WTC11 (cell line): ENCODE measurements around the gene DOCK7. TPM values are rescaled to one million over a fixed set of nuclear protein-coding genes. Genes with fewer than 3 reads are reported as not detected.

Source experiments
- ATAC-seq: fragments of 200-7000 bp; cut with Tn5 transposase; 2 replicates; pipeline ENCODE4 v1.10.0; 2021; ENCODE audit warnings: mild to moderate bottlenecking, moderate library complexity
- CTCF ChIA-PET: fragments of 300-600 bp; sonication (Branson Sonifier 250); formaldehyde crosslinking; loops from one replicate; lab custom pipeline; 2021; ENCODE audit warnings: antibody characterized with exemption; lab: Charles Lee
- POLR2A ChIA-PET: fragments of 350-600 bp; sonication (Branson Sonifier 250); formaldehyde crosslinking; loops from one replicate; lab custom pipeline; 2021; ENCODE audit warnings: antibody characterized with exemption; lab: Charles Lee
- DNase-seq: peaks from one replicate; pipeline ENCODE4 v3.0.0; 2021; ENCODE audit warnings: low spot score
- H3K27ac Mint-ChIP-seq: 2 replicates; pipeline ENCODE4 v1.8.0; 2021; ENCODE audit warnings: mixed read lengths
- H3K27me3 Mint-ChIP-seq: 2 replicates; pipeline ENCODE4 v1.8.0; 2021; ENCODE audit warnings: low read depth, mild to moderate bottlenecking, moderate library complexity, mixed read lengths
- H3K36me3 Mint-ChIP-seq: 2 replicates; pipeline ENCODE4 v1.8.0; 2021; ENCODE audit warnings: mixed read lengths
- H3K4me1 Mint-ChIP-seq: 2 replicates; pipeline ENCODE4 v1.8.0; 2022; ENCODE audit warnings: mixed read lengths
- H3K4me3 Mint-ChIP-seq: 2 replicates; pipeline ENCODE4 v1.8.0; 2021; ENCODE audit warnings: mild to moderate bottlenecking, moderate library complexity, mixed read lengths
- H3K9me3 Mint-ChIP-seq: 2 replicates; pipeline ENCODE4 v1.8.0; 2021; ENCODE audit warnings: mixed read lengths
- ATF1 ChIP-seq: sonication (generic); formaldehyde crosslinking; IDR thresholded peaks from 2 replicates; pipeline ENCODE4 v1.8.1; 2023; ENCODE audit warnings: mild to moderate bottlenecking, moderate library complexity, missing genetic modification reagents
- ATF6 ChIP-seq: sonication (generic); formaldehyde crosslinking; IDR thresholded peaks from 2 replicates; pipeline ENCODE4 v1.8.1; 2023; ENCODE audit warnings: mild to moderate bottlenecking, missing genetic modification reagents
- CREM ChIP-seq: sonication (generic); formaldehyde crosslinking; IDR thresholded peaks from 2 replicates; pipeline ENCODE4 v1.8.1; 2022; ENCODE audit warnings: mild to moderate bottlenecking, missing genetic modification reagents, moderate library complexity
- GABPB1 ChIP-seq: sonication (generic); formaldehyde crosslinking; IDR thresholded peaks from 2 replicates; pipeline ENCODE4 v1.8.1; 2023; ENCODE audit warnings: mild to moderate bottlenecking, missing genetic modification reagents
- JAZF1 ChIP-seq: fragments of 250-450 bp; sonication (Bioruptor Pico); IDR thresholded peaks from 2 replicates; pipeline ENCODE4 v1.9.0; 2021; ENCODE audit warnings: moderate library complexity, mild to moderate bottlenecking, inconsistent platforms
- JUN ChIP-seq: sonication (generic); formaldehyde crosslinking; IDR thresholded peaks from 2 replicates; pipeline ENCODE4 v1.8.0; 2023; ENCODE audit warnings: mild to moderate bottlenecking, missing genetic modification reagents
- NFATC4 ChIP-seq: fragments of 250-450 bp; sonication (Bioruptor Pico); IDR thresholded peaks from 2 replicates; pipeline ENCODE4 v1.9.0; 2021; ENCODE audit warnings: mild to moderate bottlenecking
- NR1H2 ChIP-seq: sonication (generic); formaldehyde crosslinking; IDR thresholded peaks from 2 replicates; pipeline ENCODE4 v1.9.0; 2021; ENCODE audit warnings: mild to moderate bottlenecking, moderate library complexity, missing genetic modification reagents
- NR3C1 ChIP-seq: sonication (generic); formaldehyde crosslinking; conservative IDR thresholded peaks from 2 replicates; pipeline ENCODE4 v1.8.1; 2023; ENCODE audit warnings: low read depth, mild to moderate bottlenecking, missing genetic modification reagents
- OVOL2 ChIP-seq: fragments of 250-450 bp; sonication (Bioruptor Pico); IDR thresholded peaks from 2 replicates; pipeline ENCODE4 v1.9.0; 2021; ENCODE audit warnings: mild to moderate bottlenecking, borderline replicate concordance
- PRRX2 ChIP-seq: fragments of 250-450 bp; sonication (Bioruptor Pico); IDR thresholded peaks from 2 replicates; pipeline ENCODE4 v1.8.0; 2021; ENCODE audit warnings: mild to moderate bottlenecking
- SOX15 ChIP-seq: fragments of 250-450 bp; sonication (Bioruptor Pico); IDR thresholded peaks from 2 replicates; pipeline ENCODE4 v1.9.0; 2021; ENCODE audit warnings: mild to moderate bottlenecking
- ZNF423 ChIP-seq: fragments of 250-450 bp; sonication (Bioruptor Pico); IDR thresholded peaks from 2 replicates; pipeline ENCODE4 v2.1.2; 2022; ENCODE audit warnings: mild to moderate bottlenecking, moderate library complexity
- ZNF671 ChIP-seq: fragments of 250-450 bp; sonication (Bioruptor Pico); IDR thresholded peaks from 2 replicates; pipeline ENCODE4 v1.8.0; 2021; ENCODE audit warnings: mild to moderate bottlenecking
- total RNA-seq: library from RNA; stranded (reverse); gene quantifications from 3 replicates; pipeline ENCODE4 v1.2.3, GENCODE V29; 2021
- TF ChIP-seq, protein P1 (sequence below): sonication (generic); formaldehyde crosslinking; IDR thresholded peaks from 2 replicates; pipeline ENCODE4 v1.8.1; 2022; ENCODE audit warnings: mild to moderate bottlenecking, missing genetic modification reagents, moderate library complexity, borderline replicate concordance
- TF ChIP-seq, protein P2 (sequence below): sonication (generic); formaldehyde crosslinking; IDR thresholded peaks from 2 replicates; pipeline ENCODE4 v1.8.0; 2022; ENCODE audit warnings: mild to moderate bottlenecking, missing genetic modification reagents
- TF ChIP-seq, protein P3 (sequence below): sonication (generic); formaldehyde crosslinking; IDR thresholded peaks from 2 replicates; pipeline ENCODE4 v1.8.0; 2023; ENCODE audit warnings: mild to moderate bottlenecking, missing genetic modification reagents

Gene DOCK7
- total RNA-seq, 1 experiment from 2014 or later = 34.2 TPM

DNA sequence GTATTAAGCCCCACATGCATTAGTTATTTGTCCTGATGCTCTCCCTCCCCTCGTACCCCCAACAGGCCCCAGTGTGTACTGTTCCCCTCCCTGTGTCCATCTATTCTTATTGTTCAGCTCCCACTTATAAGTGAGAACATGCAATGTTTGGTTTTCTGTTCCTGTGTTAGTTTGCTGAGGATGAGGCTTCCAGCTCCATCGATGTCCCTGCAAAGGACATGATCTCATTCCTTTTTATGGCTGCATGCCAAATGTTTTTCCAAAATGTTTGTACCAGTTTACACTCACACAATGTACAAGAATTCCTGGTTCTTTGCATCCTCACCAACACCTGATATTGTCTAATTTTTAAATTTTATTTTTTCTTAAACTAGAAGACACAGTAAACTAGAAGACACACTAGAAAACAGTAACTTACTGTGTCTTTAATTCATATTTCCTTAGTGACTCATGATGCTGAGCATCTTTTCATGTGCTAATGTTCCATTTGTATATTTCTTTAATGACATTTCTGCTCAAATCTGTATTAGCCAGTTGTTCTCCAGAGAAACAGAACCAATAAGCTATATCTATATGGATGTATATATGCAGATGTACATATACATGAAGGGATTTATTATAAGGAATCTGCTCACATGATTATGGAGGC, 270.7 kb downstream of the DOCK7 start (continued):
- no peak for TF ChIP-seq ATF6 (CRISPR knock-in tag)
- no peak for TF ChIP-seq NR1H2 (CRISPR knock-in tag)
- TF ChIP-seq NFATC4 (CRISPR knock-in tag) = no peak
- no peak for TF ChIP-seq SOX15 (CRISPR knock-in tag)
- no peak for TF ChIP-seq OVOL2 (CRISPR knock-in tag)
- no peak for TF ChIP-seq PRRX2 (CRISPR knock-in tag)
- TF ChIP-seq ZNF423 = no peak
- no peak for TF ChIP-seq JUN (CRISPR knock-in tag)
- TF ChIP-seq, protein P1, sequence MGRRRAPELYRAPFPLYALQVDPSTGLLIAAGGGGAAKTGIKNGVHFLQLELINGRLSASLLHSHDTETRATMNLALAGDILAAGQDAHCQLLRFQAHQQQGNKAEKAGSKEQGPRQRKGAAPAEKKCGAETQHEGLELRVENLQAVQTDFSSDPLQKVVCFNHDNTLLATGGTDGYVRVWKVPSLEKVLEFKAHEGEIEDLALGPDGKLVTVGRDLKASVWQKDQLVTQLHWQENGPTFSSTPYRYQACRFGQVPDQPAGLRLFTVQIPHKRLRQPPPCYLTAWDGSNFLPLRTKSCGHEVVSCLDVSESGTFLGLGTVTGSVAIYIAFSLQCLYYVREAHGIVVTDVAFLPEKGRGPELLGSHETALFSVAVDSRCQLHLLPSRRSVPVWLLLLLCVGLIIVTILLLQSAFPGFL (CRISPR knock-in tag) = no peak
- no peak for TF ChIP-seq CREM (CRISPR knock-in tag)
- no peak for TF ChIP-seq ATF1
- no peak for TF ChIP-seq JAZF1 (CRISPR knock-in tag)
- TF ChIP-seq, protein P2, sequence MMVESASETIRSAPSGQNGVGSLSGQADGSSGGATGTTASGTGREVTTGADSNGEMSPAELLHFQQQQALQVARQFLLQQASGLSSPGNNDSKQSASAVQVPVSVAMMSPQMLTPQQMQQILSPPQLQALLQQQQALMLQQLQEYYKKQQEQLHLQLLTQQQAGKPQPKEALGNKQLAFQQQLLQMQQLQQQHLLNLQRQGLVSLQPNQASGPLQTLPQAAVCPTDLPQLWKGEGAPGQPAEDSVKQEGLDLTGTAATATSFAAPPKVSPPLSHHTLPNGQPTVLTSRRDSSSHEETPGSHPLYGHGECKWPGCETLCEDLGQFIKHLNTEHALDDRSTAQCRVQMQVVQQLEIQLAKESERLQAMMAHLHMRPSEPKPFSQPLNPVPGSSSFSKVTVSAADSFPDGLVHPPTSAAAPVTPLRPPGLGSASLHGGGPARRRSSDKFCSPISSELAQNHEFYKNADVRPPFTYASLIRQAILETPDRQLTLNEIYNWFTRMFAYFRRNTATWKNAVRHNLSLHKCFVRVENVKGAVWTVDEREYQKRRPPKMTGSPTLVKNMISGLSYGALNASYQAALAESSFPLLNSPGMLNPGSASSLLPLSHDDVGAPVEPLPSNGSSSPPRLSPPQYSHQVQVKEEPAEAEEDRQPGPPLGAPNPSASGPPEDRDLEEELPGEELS = no peak

DNA sequence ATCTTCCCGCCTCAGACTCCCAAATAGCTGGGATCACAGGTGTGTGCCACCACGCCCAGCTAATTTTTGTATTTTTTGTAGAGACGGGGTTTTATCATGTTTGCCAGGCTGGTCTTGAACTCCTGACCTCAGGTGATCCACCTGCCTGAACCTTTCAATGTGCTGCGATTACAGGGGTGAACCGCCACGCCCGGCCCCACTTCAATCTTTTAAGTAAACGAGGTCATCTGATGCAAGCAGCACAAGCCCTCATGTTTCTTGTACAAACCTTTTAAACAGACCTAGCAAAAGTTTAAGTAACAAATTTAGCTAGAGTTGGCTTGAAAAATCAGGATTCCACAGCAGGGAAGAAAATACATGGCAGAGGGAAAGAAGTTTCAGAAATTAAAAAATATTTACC, 272.5 kb downstream of the DOCK7 start:
- ATAC-seq = no peak
- no peaks in the 10 kb centered on the region for H3K9me3 Mint-ChIP-seq
- CTCF ChIA-PET = no interaction called here
- H3K27me3 Mint-ChIP-seq = no peaks in the 10 kb centered on the region
- peaks cover 4% of the 10 kb centered on the region; the same call in 1 of the 2 replicates for H3K4me1 Mint-ChIP-seq
- no peak overlapping the region for H3K4me3 Mint-ChIP-seq
- POLR2A ChIA-PET = no interaction called here
- no peak overlapping the region for H3K27ac Mint-ChIP-seq
- DNase-seq = no peak
- TF ChIP-seq GABPB1 (0 out of 2 replicates have a peak, but pooled peaks have one; percentile 35), ZNF671 (CRISPR knock-in tag) (no peak), NR3C1 (CRISPR knock-in tag) (no peak)
- TF ChIP-seq, protein P3, sequence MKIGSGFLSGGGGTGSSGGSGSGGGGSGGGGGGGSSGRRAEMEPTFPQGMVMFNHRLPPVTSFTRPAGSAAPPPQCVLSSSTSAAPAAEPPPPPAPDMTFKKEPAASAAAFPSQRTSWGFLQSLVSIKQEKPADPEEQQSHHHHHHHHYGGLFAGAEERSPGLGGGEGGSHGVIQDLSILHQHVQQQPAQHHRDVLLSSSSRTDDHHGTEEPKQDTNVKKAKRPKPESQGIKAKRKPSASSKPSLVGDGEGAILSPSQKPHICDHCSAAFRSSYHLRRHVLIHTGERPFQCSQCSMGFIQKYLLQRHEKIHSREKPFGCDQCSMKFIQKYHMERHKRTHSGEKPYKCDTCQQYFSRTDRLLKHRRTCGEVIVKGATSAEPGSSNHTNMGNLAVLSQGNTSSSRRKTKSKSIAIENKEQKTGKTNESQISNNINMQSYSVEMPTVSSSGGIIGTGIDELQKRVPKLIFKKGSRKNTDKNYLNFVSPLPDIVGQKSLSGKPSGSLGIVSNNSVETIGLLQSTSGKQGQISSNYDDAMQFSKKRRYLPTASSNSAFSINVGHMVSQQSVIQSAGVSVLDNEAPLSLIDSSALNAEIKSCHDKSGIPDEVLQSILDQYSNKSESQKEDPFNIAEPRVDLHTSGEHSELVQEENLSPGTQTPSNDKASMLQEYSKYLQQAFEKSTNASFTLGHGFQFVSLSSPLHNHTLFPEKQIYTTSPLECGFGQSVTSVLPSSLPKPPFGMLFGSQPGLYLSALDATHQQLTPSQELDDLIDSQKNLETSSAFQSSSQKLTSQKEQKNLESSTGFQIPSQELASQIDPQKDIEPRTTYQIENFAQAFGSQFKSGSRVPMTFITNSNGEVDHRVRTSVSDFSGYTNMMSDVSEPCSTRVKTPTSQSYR (CRISPR knock-in tag) = no peak
- TF ChIP-seq, all 79 proteins: peak for 1
- no peaks in the 10 kb centered on the region for H3K36me3 Mint-ChIP-seq
